Activated naive CD8-positive, alpha-beta T cell treated with anti-CD3 and anti-CD28 coated beads, Interleukin-2, amount 50 U/mL, for 24 hours (primary cell): ENCODE results near the gene MGME1.
"Not testable (repeated sequence)": the region's sequence is repeated elsewhere in the genome, so short reads cannot be mapped to it uniquely, and the experiment has no call there.

Experiments used
- ATAC-seq: fragments of 150-1000 bp; cut with Tn5 transposase; one replicate; pipeline ENCODE4 v1.10.0; 2021
- DNase-seq: peaks from one replicate; pipeline ENCODE4 v3.0.0; 2021
- H3K27ac Mint-ChIP-seq: one replicate; pipeline ENCODE4 v1.8.0; 2021; ENCODE audit warnings: mild to moderate bottlenecking, mixed read lengths
- H3K27me3 Mint-ChIP-seq: one replicate; pipeline ENCODE4 v1.8.0; 2021; ENCODE audit warnings: mixed read lengths
- H3K36me3 Mint-ChIP-seq: one replicate; pipeline ENCODE4 v1.8.0; 2021; ENCODE audit warnings: low read depth, mixed read lengths
- H3K4me1 Mint-ChIP-seq: one replicate; pipeline ENCODE4 v1.8.0; 2021; ENCODE audit warnings: mixed read lengths
- H3K4me3 Mint-ChIP-seq: one replicate; pipeline ENCODE4 v1.8.0; 2021; ENCODE audit warnings: mild to moderate bottlenecking, moderate library complexity, mixed read lengths
- H3K9me3 Mint-ChIP-seq: one replicate; pipeline ENCODE4 v1.8.0; 2021; ENCODE audit warnings: mixed read lengths

The MGME1 gene

GRCh38 chr20:17948442-17948841 lies 20.4 kb upstream of the MGME1 start:
- ATAC-seq: no peak
- no peak overlapping the region for H3K4me3 Mint-ChIP-seq
- no peak overlapping the region for H3K27ac Mint-ChIP-seq
- DNase-seq: no peak
- H3K27me3 Mint-ChIP-seq: no peaks in the 10 kb centered on the region
- peaks cover 14% of the 10 kb centered on the region for H3K4me1 Mint-ChIP-seq
- no peaks in the 10 kb centered on the region for H3K9me3 Mint-ChIP-seq
- H3K36me3 Mint-ChIP-seq: peaks cover 87% of the 10 kb centered on the region

GRCh38 chr20:17949899-17950298 lies 18.9 kb upstream of the MGME1 start:
- peaks cover 17% of the 10 kb centered on the region for H3K4me1 Mint-ChIP-seq
- peaks cover 90% of the 10 kb centered on the region for H3K36me3 Mint-ChIP-seq
- H3K27me3 Mint-ChIP-seq: no peaks in the 10 kb centered on the region
- no peaks in the 10 kb centered on the region for H3K9me3 Mint-ChIP-seq
- H3K4me3 Mint-ChIP-seq: no peak overlapping the region
- no peak for ATAC-seq
- no peak for DNase-seq
- no peak overlapping the region for H3K27ac Mint-ChIP-seq

- ATAC-seq (no peak), DNase-seq (no peak)
- Mint-ChIP-seq H3K4me3 (no peak overlapping the region), H3K4me1 (peaks cover 24% of the 10 kb centered on the region), H3K9me3 (no peaks in the 10 kb centered on the region), H3K27ac (no peak overlapping the region), H3K27me3 (no peaks in the 10 kb centered on the region), H3K36me3 (peaks cover 90% of the 10 kb centered on the region)
These were observed 18.1 kb upstream of the MGME1 start for GRCh38 chr20:17950670-17951069.

GRCh38 chr20:17951323-17951722 lies 17.5 kb upstream of the MGME1 start:
- Mint-ChIP-seq H3K4me3 (no peak overlapping the region), H3K4me1 (peaks cover 31% of the 10 kb centered on the region), H3K27me3 (no peaks in the 10 kb centered on the region), H3K9me3 (no peaks in the 10 kb centered on the region), H3K36me3 (peaks cover 88% of the 10 kb centered on the region), H3K27ac (no peak overlapping the region)
- ATAC-seq: no peak
- DNase-seq: no peak

GRCh38 chr20:17952692-17953684 lies 15.8 kb upstream of the MGME1 start:
- Mint-ChIP-seq H3K4me1 (peaks cover 40% of the 10 kb centered on the region), H3K27ac (peak overlapping the region; percentile 6), H3K9me3 (no peaks in the 10 kb centered on the region), H3K27me3 (no peaks in the 10 kb centered on the region), H3K4me3 (no peak overlapping the region), H3K36me3 (peaks cover 81% of the 10 kb centered on the region)
- DNase-seq: no peak
- ATAC-seq: no peak

DNA sequence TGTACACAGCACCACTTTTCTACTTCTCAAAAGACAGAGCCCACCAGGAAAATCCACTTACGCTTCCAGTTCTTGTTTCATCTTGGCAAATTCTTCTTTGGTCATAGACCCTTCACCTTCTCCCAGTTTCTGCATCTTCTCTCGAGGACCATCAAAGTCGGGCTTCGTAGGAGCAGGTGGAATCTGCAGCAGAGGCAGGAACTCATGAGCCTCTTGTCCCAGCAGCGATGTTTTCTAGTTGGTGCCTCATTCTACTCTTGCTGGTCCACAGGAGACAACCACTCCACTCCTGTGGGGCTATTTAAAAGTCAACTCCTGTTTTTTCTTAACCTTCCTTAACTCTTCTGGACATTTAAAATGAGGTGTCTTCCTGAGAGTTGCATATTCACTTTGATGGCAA lies 14.9 kb upstream of the MGME1 start:
- DNase-seq: no peak
- Mint-ChIP-seq H3K36me3 (peaks cover 72% of the 10 kb centered on the region), H3K27me3 (no peaks in the 10 kb centered on the region), H3K4me3 (no peak overlapping the region), H3K9me3 (no peaks in the 10 kb centered on the region), H3K27ac (peak overlapping the region; percentile 6), H3K4me1 (peaks cover 50% of the 10 kb centered on the region)
- no peak for ATAC-seq

DNA sequence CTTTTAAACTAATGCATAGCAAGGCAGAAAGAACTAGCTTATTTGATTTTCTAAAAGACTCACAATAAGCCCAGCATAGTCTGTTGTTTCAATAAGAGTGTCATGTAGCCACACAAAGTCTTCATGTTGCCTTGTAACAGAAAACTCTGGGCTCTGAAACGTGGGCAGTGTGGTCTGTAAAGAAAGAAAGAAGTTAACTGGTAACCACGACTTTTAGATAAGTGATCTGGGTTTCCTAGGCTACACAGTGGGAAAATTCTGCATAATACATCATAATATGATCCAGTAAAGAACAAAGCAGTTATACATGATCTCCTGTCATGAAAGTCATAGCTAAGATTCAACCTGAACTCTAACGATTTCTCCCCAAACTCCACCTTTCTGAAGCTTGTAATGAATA lies 13.5 kb upstream of the MGME1 start:
- Mint-ChIP-seq H3K4me1 (peaks cover 63% of the 10 kb centered on the region), H3K27me3 (no peaks in the 10 kb centered on the region), H3K9me3 (no peaks in the 10 kb centered on the region), H3K27ac (peak overlapping the region; percentile 71), H3K4me3 (no peak overlapping the region), H3K36me3 (peaks cover 70% of the 10 kb centered on the region)
- DNase-seq (no peak), ATAC-seq (peak; percentile 53)

GRCh38 chr20:17956099-17956685 lies 12.6 kb upstream of the MGME1 start:
- Mint-ChIP-seq H3K27me3 (no peaks in the 10 kb centered on the region), H3K27ac (peak overlapping the region; percentile 71), H3K36me3 (peaks cover 73% of the 10 kb centered on the region), H3K4me1 (peaks cover 69% of the 10 kb centered on the region), H3K4me3 (no peak overlapping the region), H3K9me3 (no peaks in the 10 kb centered on the region)
- ATAC-seq: no peak
- DNase-seq: no peak

DNA sequence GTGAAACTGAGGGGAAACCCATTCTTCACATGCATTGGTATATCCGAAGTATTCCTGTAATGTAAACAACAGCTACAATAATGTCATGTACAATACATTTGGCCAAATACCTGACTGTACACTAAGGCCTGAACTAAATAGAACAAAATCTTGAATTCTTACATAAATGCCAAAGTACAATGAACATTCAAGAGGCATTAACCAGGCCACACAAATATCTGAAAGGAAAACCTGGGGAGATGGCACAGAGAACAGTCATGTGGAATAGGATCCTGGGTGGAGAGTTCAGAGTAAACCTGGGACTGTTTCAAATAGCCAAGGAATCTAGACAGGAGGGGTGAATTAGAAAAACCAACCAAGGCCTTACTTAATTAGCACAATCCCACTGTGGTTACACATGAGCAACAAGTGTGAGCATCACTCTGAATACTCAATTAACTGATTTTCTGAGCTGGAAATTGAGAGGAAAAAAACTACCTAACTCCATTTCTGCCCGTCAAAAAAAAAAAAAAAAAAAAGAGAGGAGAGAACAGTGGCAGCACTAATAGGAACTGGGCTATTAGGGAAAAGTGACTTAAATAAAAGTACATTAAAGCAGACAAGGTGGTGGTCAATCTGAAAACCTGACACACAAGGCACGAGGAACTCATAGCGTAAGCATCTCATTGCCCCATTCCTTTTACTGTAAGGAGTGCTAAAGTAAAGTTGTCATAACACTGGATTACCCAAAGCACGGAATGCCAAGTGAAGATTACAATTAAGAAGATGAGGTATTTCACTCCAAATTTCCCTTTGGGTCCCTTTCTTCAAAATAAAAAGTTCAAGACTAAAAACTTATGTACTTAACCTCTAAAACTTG lies 11.1 kb upstream of the MGME1 start:
- Mint-ChIP-seq H3K4me3 (no peak overlapping the region), H3K27me3 (no peaks in the 10 kb centered on the region), H3K27ac (peak overlapping the region; percentile 77), H3K4me1 (peaks cover 84% of the 10 kb centered on the region), H3K9me3 (no peaks in the 10 kb centered on the region), H3K36me3 (peaks cover 74% of the 10 kb centered on the region)
- ATAC-seq: no peak
- no peak for DNase-seq

GRCh38 chr20:17958373-17959256 lies 10.2 kb upstream of the MGME1 start:
- no peaks in the 10 kb centered on the region for H3K9me3 Mint-ChIP-seq
- H3K27ac Mint-ChIP-seq: peak overlapping the region; percentile 58
- H3K4me1 Mint-ChIP-seq: peaks cover 90% of the 10 kb centered on the region
- H3K4me3 Mint-ChIP-seq: peak overlapping the region; percentile 10
- H3K27me3 Mint-ChIP-seq: no peaks in the 10 kb centered on the region
- DNase-seq (no peak), ATAC-seq (no peak)
- peaks cover 73% of the 10 kb centered on the region for H3K36me3 Mint-ChIP-seq

- no peak for ATAC-seq
- peak overlapping the region; percentile 44 for H3K4me3 Mint-ChIP-seq
- no peaks in the 10 kb centered on the region for H3K9me3 Mint-ChIP-seq
- DNase-seq: no peak
- peaks cover 90% of the 10 kb centered on the region for H3K4me1 Mint-ChIP-seq
- H3K27me3 Mint-ChIP-seq: no peaks in the 10 kb centered on the region
- H3K27ac Mint-ChIP-seq: peak overlapping the region; percentile 49
- H3K36me3 Mint-ChIP-seq: peaks cover 73% of the 10 kb centered on the region
These were observed 9.6 kb upstream of the MGME1 start for GRCh38 chr20:17959257-17959627.

- H3K27ac Mint-ChIP-seq: peak overlapping the region; percentile 84
- not testable (repeated sequence) for H3K4me3 Mint-ChIP-seq, DNase-seq
These were observed 8.4 kb upstream of the MGME1 start for GRCh38 chr20:17960400-17960885.

GRCh38 chr20:17960927-17961586 lies 7.8 kb upstream of the MGME1 start:
- H3K9me3 Mint-ChIP-seq: no peaks in the 10 kb centered on the region
- H3K4me3 Mint-ChIP-seq: peak overlapping the region; percentile 38
- no peak for DNase-seq
- no peaks in the 10 kb centered on the region for H3K27me3 Mint-ChIP-seq
- peaks cover 69% of the 10 kb centered on the region for H3K36me3 Mint-ChIP-seq
- no peak for ATAC-seq
- H3K27ac Mint-ChIP-seq: peak overlapping the region; percentile 84
- peaks cover 94% of the 10 kb centered on the region for H3K4me1 Mint-ChIP-seq

More at GRCh38 chr20:17960400-17960885, 8.4 kb upstream of the MGME1 start:
- not testable (repeated sequence) for H3K9me3 Mint-ChIP-seq, ATAC-seq, H3K27me3 Mint-ChIP-seq
- Mint-ChIP-seq H3K36me3 (peaks cover 70% of the 10 kb centered on the region), H3K4me1 (peaks cover 95% of the 10 kb centered on the region)
